GM23338 (cell line): ENCODE data around the gene ZBTB7C. TPM values are rescaled to one million over a fixed set of nuclear protein-coding genes. Genes with fewer than 3 reads are reported as not detected.

ENCODE experiments used
- ATAC-seq: fragments of 200-7000 bp; cut with Tn5 transposase; 3 replicates; pipeline ENCODE4 v1.9.1; 2020
- DNase-seq: peaks from one replicate; pipeline ENCODE4 v3.0.0-alpha.2; 2015; ENCODE audit warnings: low spot score
- H2AFZ ChIP-seq: fragments of 200-600 bp; sonication (generic); 2 replicates; pipeline ENCODE4 v1.8.0; 2016; ENCODE audit warnings: antibody characterized with exemption, mild to moderate bottlenecking, moderate library complexity
- H3F3A ChIP-seq: fragments of 200-600 bp; sonication (generic); replicated peaks from 2 replicates; pipeline ENCODE4 v1.8.0; 2017; ENCODE audit warnings: antibody characterized with exemption, mixed run types, low read depth
- H3K27ac ChIP-seq: fragments of 200-600 bp; sonication (generic); 2 replicates; pipeline ENCODE4 v1.6.1; 2016; ENCODE audit warnings: low read depth
- H3K27me3 ChIP-seq: fragments of 200-600 bp; sonication (generic); 2 replicates; pipeline ENCODE4 v1.8.0; 2016; ENCODE audit warnings: mild to moderate bottlenecking, mixed run types, moderate library complexity; ENCODE audit not compliant: insufficient read depth
- H3K36me3 ChIP-seq: fragments of 200-600 bp; sonication (generic); 2 replicates; pipeline ENCODE4 v1.8.0; 2016; ENCODE audit warnings: mild to moderate bottlenecking; ENCODE audit not compliant: insufficient read depth
- H3K4me1 ChIP-seq: fragments of 200-600 bp; sonication (generic); 2 replicates; pipeline ENCODE4 v1.8.0; 2016; ENCODE audit warnings: mild to moderate bottlenecking, moderate library complexity; ENCODE audit not compliant: insufficient read depth
- H3K4me2 ChIP-seq: fragments of 200-600 bp; sonication (generic); 2 replicates; pipeline ENCODE4 v1.7.1; 2017; ENCODE audit warnings: mixed run types
- H3K4me3 ChIP-seq: fragments of 200-600 bp; sonication (generic); 2 replicates; pipeline ENCODE4 v1.6.1; 2016; ENCODE audit warnings: mixed run types
- H3K79me2 ChIP-seq: fragments of 200-600 bp; sonication (generic); replicated peaks from 2 replicates; pipeline ENCODE4 v1.8.0; 2017; ENCODE audit warnings: mild to moderate bottlenecking; ENCODE audit not compliant: insufficient read depth
- H3K9me2 ChIP-seq: fragments of 200-600 bp; sonication (generic); 2 replicates; pipeline ENCODE4 v1.8.0; 2017; ENCODE audit not compliant: insufficient read depth
- H4K20me1 ChIP-seq: fragments of 200-600 bp; sonication (generic); replicated peaks from 2 replicates; pipeline ENCODE4 v1.8.0; 2017; ENCODE audit warnings: mild to moderate bottlenecking; ENCODE audit not compliant: insufficient read depth
- H3K27ac Mint-ChIP-seq: 2 replicates; pipeline ENCODE4 v1.8.0; 2020; ENCODE audit warnings: inconsistent platforms, mild to moderate bottlenecking, moderate library complexity, mixed read lengths
- H3K27me3 Mint-ChIP-seq: 3 replicates; pipeline ENCODE4 v1.8.0; 2022; ENCODE audit warnings: low read depth, mild to moderate bottlenecking, moderate library complexity, mixed read lengths, inconsistent platforms; ENCODE audit not compliant: insufficient read depth, poor library complexity
- H3K36me3 Mint-ChIP-seq: 3 replicates; pipeline ENCODE4 v1.8.0; 2021; ENCODE audit warnings: low read depth, mild to moderate bottlenecking, inconsistent platforms, moderate library complexity, mixed read lengths
- H3K4me1 Mint-ChIP-seq: 3 replicates; pipeline ENCODE4 v1.8.0; 2020; ENCODE audit warnings: mild to moderate bottlenecking, inconsistent platforms, mixed read lengths
- H3K4me3 Mint-ChIP-seq: 3 replicates; pipeline ENCODE4 v1.8.0; 2021; ENCODE audit warnings: moderate library complexity, mild to moderate bottlenecking, inconsistent platforms, mixed read lengths
- H3K9me3 Mint-ChIP-seq: 3 replicates; pipeline ENCODE4 v1.8.0; 2020; ENCODE audit warnings: moderate library complexity, mild to moderate bottlenecking, inconsistent platforms, mixed read lengths
- CREB1 ChIP-seq: fragments of 250-450 bp; sonication (Bioruptor Pico); IDR thresholded peaks from 2 replicates; pipeline ENCODE4 v1.5.0; 2020; ENCODE audit warnings: low read depth, mild to moderate bottlenecking, moderate library complexity
- EZH2 ChIP-seq: fragments of 200-600 bp; sonication (generic); IDR thresholded peaks from one replicate; pipeline ENCODE4 v1.8.0; 2017; ENCODE audit warnings: antibody characterized with exemption, mild to moderate bottlenecking, low read depth; ENCODE audit not compliant: unreplicated experiment
- EZH2phosphoT487 ChIP-seq: fragments of 200-600 bp; sonication (generic); IDR thresholded peaks from one replicate; pipeline ENCODE4 v1.8.1; 2018; ENCODE audit warnings: antibody characterized with exemption; ENCODE audit not compliant: unreplicated experiment
- NANOG ChIP-seq: IDR thresholded peaks from 2 replicates; pipeline ENCODE4 v1.6.1; 2016; ENCODE audit warnings: antibody characterized with exemption, borderline replicate concordance
- POLR2AphosphoS5 ChIP-seq: IDR thresholded peaks from 2 replicates; pipeline ENCODE4 v1.6.1; 2016; ENCODE audit warnings: antibody characterized with exemption, low read depth
- STAT1 ChIP-seq: IDR thresholded peaks from one replicate; pipeline ENCODE4 v1.6.1; 2016; ENCODE audit warnings: antibody characterized with exemption; ENCODE audit not compliant: unreplicated experiment
- ZNF114 ChIP-seq: fragments of 250-450 bp; sonication (Bioruptor Pico); IDR thresholded peaks from 2 replicates; pipeline ENCODE4 v1.5.0; 2020; ENCODE audit warnings: mild to moderate bottlenecking, moderate library complexity
- ZNF331 ChIP-seq: fragments of 250-450 bp; sonication (Bioruptor Pico); IDR thresholded peaks from 2 replicates; pipeline ENCODE4 v1.5.0; 2020; ENCODE audit warnings: low read depth, mild to moderate bottlenecking, moderate library complexity
- polyA plus RNA-seq: library from polyadenylated mRNA; unstranded; fragments of >200 nt; fragmentation: Nextera tagmentation; extraction: Ambion mirVana; gene quantifications from 2 replicates; pipeline ENCODE4 v1.2.1, GENCODE V29; 2016
- total RNA-seq: library from RNA; depleted of rRNA; stranded (reverse); fragments of >200 nt; shearing (Covaris generic); gene quantifications from 2 replicates; pipeline ENCODE4 v1.2.3, GENCODE V29; 2014
- TF ChIP-seq, protein P1 (sequence below), 2 experiments: fragments of 200-600 bp in 1 of 2; sonication (generic) in 1 of 2; conservative IDR thresholded peaks; 2 replicates each; pipeline versions ENCODE4 v1.5.1 to v1.6.1; 2016 to 2017; ENCODE audit warnings: antibody characterized with exemption in 2 of 2, low read depth in 2 of 2, mild to moderate bottlenecking in 2 of 2, moderate library complexity in 1 of 2
- TF ChIP-seq, protein P2 (sequence below): IDR thresholded peaks from 2 replicates; pipeline ENCODE4 v1.6.1; 2016; ENCODE audit warnings: antibody characterized with exemption
- TF ChIP-seq, protein P3 (sequence below): IDR thresholded peaks from one replicate; pipeline ENCODE4 v1.6.1; 2018; ENCODE audit warnings: antibody characterized with exemption; ENCODE audit not compliant: unreplicated experiment
- TF ChIP-seq, protein P4 (sequence below): fragments of 250-450 bp; sonication (Bioruptor Pico); IDR thresholded peaks from 2 replicates; pipeline ENCODE4 v1.5.0; 2020; ENCODE audit warnings: mild to moderate bottlenecking, moderate library complexity

The ZBTB7C gene
- total and polyA plus RNA-seq, 2 experiments from 2014 or later, result 0.03 to 0.14 TPM

DNA sequence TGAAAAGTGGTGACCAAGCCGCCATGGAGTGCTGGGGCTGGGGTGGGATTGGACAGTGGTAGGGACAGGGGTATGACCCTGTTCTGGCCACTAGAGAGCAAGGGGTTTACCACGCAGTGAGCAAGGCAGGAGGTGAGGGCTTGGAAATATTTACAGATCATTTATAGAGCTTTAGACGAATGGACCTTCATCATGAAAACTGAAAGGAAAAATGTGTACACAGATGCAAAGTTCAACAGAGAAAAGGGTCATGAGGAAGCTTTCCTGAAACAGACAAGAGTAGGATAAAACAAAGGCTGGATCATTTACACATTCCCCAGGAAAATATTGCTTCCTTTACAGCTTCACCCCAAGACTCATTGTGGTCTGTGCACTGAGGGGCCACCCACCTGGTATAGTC, 348.2 kb downstream of the ZBTB7C start (continued):
- TF ChIP-seq, protein P1, sequence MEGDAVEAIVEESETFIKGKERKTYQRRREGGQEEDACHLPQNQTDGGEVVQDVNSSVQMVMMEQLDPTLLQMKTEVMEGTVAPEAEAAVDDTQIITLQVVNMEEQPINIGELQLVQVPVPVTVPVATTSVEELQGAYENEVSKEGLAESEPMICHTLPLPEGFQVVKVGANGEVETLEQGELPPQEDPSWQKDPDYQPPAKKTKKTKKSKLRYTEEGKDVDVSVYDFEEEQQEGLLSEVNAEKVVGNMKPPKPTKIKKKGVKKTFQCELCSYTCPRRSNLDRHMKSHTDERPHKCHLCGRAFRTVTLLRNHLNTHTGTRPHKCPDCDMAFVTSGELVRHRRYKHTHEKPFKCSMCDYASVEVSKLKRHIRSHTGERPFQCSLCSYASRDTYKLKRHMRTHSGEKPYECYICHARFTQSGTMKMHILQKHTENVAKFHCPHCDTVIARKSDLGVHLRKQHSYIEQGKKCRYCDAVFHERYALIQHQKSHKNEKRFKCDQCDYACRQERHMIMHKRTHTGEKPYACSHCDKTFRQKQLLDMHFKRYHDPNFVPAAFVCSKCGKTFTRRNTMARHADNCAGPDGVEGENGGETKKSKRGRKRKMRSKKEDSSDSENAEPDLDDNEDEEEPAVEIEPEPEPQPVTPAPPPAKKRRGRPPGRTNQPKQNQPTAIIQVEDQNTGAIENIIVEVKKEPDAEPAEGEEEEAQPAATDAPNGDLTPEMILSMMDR (conservative IDR thresholded peaks at IDR 0.05; ENCODE audit: low read depth in 2 of 2), result no peak
- TF ChIP-seq, protein P2, sequence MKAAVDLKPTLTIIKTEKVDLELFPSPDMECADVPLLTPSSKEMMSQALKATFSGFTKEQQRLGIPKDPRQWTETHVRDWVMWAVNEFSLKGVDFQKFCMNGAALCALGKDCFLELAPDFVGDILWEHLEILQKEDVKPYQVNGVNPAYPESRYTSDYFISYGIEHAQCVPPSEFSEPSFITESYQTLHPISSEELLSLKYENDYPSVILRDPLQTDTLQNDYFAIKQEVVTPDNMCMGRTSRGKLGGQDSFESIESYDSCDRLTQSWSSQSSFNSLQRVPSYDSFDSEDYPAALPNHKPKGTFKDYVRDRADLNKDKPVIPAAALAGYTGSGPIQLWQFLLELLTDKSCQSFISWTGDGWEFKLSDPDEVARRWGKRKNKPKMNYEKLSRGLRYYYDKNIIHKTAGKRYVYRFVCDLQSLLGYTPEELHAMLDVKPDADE, result no peak
- no peak for TF ChIP-seq EZH2phosphoT487

DNA sequence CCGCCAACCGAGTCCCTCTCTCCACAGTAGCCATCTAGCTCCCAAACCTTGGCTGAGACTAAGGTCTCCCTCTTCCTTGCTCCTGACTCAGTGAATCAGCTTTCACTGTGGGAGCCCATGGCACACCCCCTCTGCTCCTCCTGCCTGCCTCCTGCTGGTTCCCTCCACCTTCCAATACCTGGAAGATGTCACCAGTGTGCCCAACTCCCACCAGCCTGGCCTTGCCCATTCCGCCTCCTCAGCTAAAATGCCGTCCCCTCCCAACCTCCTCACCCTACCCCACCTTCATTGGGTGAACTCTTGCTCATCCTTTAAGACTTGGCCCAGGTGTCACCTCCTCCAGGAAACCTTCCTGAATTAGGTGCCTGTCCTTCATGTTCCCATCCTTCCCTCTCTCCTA, 348.8 kb downstream of the ZBTB7C start:
- Histone ChIP-seq H3K9me2 (no peaks in the 10 kb centered on the region), H4K20me1 (no peaks in the 10 kb centered on the region), H3K4me2 (no peak overlapping the region), H3K27me3 (no peaks in the 10 kb centered on the region), H3K4me3 (no peak overlapping the region), H3K79me2 (no peaks in the 10 kb centered on the region), H3K36me3 (no peaks in the 10 kb centered on the region), H3K4me1 (peaks cover 14% of the 10 kb centered on the region), H2AFZ (peak overlapping the region; percentile 90; the same call in 1 of the 2 replicates), H3K27ac (no peak overlapping the region), H3F3A (no peaks in the 10 kb centered on the region)
- DNase-seq (no peak), ATAC-seq (no peak)
- H3K9me3 Mint-ChIP-seq, result no peaks in the 10 kb centered on the region
- H3K4me1 Mint-ChIP-seq, result peaks cover 27% of the 10 kb centered on the region
- peaks cover 9% of the 10 kb centered on the region for H3K27me3 Mint-ChIP-seq
- no peaks in the 10 kb centered on the region for H3K36me3 Mint-ChIP-seq
- no peak overlapping the region for H3K27ac Mint-ChIP-seq
- H3K4me3 Mint-ChIP-seq, result no peak overlapping the region
- TF ChIP-seq, protein P3, sequence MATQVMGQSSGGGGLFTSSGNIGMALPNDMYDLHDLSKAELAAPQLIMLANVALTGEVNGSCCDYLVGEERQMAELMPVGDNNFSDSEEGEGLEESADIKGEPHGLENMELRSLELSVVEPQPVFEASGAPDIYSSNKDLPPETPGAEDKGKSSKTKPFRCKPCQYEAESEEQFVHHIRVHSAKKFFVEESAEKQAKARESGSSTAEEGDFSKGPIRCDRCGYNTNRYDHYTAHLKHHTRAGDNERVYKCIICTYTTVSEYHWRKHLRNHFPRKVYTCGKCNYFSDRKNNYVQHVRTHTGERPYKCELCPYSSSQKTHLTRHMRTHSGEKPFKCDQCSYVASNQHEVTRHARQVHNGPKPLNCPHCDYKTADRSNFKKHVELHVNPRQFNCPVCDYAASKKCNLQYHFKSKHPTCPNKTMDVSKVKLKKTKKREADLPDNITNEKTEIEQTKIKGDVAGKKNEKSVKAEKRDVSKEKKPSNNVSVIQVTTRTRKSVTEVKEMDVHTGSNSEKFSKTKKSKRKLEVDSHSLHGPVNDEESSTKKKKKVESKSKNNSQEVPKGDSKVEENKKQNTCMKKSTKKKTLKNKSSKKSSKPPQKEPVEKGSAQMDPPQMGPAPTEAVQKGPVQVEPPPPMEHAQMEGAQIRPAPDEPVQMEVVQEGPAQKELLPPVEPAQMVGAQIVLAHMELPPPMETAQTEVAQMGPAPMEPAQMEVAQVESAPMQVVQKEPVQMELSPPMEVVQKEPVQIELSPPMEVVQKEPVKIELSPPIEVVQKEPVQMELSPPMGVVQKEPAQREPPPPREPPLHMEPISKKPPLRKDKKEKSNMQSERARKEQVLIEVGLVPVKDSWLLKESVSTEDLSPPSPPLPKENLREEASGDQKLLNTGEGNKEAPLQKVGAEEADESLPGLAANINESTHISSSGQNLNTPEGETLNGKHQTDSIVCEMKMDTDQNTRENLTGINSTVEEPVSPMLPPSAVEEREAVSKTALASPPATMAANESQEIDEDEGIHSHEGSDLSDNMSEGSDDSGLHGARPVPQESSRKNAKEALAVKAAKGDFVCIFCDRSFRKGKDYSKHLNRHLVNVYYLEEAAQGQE, result no peak
- TF ChIP-seq, protein P4, sequence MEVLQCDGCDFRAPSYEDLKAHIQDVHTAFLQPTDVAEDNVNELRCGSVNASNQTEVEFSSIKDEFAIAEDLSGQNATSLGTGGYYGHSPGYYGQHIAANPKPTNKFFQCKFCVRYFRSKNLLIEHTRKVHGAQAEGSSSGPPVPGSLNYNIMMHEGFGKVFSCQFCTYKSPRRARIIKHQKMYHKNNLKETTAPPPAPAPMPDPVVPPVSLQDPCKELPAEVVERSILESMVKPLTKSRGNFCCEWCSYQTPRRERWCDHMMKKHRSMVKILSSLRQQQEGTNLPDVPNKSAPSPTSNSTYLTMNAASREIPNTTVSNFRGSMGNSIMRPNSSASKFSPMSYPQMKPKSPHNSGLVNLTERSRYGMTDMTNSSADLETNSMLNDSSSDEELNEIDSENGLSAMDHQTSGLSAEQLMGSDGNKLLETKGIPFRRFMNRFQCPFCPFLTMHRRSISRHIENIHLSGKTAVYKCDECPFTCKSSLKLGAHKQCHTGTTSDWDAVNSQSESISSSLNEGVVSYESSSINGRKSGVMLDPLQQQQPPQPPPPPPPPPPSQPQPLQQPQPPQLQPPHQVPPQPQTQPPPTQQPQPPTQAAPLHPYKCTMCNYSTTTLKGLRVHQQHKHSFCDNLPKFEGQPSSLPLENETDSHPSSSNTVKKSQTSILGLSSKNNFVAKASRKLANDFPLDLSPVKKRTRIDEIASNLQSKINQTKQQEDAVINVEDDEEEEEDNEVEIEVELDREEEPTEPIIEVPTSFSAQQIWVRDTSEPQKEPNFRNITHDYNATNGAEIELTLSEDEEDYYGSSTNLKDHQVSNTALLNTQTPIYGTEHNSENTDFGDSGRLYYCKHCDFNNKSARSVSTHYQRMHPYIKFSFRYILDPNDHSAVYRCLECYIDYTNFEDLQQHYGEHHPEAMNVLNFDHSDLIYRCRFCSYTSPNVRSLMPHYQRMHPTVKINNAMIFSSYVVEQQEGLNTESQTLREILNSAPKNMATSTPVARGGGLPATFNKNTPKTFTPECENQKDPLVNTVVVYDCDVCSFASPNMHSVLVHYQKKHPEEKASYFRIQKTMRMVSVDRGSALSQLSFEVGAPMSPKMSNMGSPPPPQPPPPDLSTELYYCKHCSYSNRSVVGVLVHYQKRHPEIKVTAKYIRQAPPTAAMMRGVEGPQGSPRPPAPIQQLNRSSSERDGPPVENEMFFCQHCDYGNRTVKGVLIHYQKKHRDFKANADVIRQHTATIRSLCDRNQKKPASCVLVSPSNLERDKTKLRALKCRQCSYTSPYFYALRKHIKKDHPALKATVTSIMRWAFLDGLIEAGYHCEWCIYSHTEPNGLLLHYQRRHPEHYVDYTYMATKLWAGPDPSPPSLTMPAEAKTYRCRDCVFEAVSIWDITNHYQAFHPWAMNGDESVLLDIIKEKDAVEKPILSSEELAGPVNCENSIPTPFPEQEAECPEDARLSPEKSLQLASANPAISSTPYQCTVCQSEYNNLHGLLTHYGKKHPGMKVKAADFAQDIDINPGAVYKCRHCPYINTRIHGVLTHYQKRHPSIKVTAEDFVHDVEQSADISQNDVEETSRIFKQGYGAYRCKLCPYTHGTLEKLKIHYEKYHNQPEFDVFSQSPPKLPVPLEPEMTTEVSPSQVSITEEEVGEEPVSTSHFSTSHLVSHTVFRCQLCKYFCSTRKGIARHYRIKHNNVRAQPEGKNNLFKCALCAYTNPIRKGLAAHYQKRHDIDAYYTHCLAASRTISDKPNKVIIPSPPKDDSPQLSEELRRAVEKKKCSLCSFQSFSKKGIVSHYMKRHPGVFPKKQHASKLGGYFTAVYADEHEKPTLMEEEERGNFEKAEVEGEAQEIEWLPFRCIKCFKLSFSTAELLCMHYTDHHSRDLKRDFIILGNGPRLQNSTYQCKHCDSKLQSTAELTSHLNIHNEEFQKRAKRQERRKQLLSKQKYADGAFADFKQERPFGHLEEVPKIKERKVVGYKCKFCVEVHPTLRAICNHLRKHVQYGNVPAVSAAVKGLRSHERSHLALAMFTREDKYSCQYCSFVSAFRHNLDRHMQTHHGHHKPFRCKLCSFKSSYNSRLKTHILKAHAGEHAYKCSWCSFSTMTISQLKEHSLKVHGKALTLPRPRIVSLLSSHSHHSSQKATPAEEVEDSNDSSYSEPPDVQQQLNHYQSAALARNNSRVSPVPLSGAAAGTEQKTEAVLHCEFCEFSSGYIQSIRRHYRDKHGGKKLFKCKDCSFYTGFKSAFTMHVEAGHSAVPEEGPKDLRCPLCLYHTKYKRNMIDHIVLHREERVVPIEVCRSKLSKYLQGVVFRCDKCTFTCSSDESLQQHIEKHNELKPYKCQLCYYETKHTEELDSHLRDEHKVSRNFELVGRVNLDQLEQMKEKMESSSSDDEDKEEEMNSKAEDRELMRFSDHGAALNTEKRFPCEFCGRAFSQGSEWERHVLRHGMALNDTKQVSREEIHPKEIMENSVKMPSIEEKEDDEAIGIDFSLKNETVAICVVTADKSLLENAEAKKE (CRISPR knock-in tag), result no peak
- TF ChIP-seq EZH2 (no peak), ZNF114 (no peak), NANOG (no peak), ZNF331 (CRISPR knock-in tag) (no peak), CREB1 (no peak), POLR2AphosphoS5 (no peak), STAT1 (no peak)
- TF ChIP-seq, protein P2, result no peak
